ENCODE data around the gene RCAN1. TPM values are rescaled to one million over a fixed set of nuclear protein-coding genes. Genes with fewer than 3 reads are reported as not detected.
"Not testable (repeated sequence)": the region's sequence is repeated elsewhere in the genome, so short reads cannot be mapped to it uniquely, and the experiment has no call there.

RCAN1 gene
- total RNA-seq, 6 donors from 2014 or later: 24.7 to 36.2 (median 29.4) TPM

DNA sequence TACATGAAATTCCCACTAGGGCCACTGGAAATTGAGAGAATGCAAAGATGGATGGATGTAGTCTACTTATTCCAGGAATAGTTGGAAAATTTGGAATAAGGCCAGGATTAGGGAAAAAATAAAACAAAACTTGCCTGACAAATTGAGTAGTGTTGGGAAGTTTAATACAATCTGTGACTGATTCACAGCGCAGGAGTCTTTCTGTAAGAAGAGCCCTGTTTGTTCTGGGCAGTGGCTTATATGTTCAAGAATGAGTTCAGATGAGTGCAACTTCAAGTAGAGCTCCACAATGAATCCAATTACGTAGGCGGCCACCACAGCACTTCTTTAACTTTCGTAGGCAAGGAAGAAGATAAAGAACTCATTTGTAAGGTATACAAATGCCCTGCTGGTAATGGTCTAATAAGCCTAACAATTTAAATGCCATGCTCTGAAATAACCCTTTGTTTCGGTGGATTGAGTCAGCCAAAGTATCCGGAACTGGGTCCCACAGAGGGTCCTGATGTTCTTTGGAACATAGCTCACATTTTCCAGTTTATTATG lies 55.8 kb downstream of the RCAN1 start:
- no peak overlapping the region for H3K4me3 ChIP-seq
- H3K27me3 ChIP-seq: no peaks in the 10 kb centered on the region
- no peak for DNase-seq
- peaks cover 0 to 3% (median 0%) of the 10 kb centered on the region in 4 donors for H3K4me1 ChIP-seq
- no peak for ATAC-seq (ENCODE audit: low FRiP score in 2 of 2)
- TF ChIP-seq POLR2AphosphoS5 (IDR thresholded peaks at IDR 0.05): no peak
- no peak for TF ChIP-seq CTCF (IDR thresholded peaks at IDR 0.05)
- TF ChIP-seq POLR2A (IDR thresholded peaks at IDR 0.05): no peak
- TF ChIP-seq EP300 (IDR thresholded peaks at IDR 0.05): no peak
- H3K36me3 ChIP-seq: no peaks in the 10 kb centered on the region
- H3K27ac ChIP-seq: no peak overlapping the region
- H3K9me3 ChIP-seq: no peaks in the 10 kb centered on the region
- 86 to 88% methylated on average over 6 of the region's 6 CpGs for WGBS, 2 donors

DNA sequence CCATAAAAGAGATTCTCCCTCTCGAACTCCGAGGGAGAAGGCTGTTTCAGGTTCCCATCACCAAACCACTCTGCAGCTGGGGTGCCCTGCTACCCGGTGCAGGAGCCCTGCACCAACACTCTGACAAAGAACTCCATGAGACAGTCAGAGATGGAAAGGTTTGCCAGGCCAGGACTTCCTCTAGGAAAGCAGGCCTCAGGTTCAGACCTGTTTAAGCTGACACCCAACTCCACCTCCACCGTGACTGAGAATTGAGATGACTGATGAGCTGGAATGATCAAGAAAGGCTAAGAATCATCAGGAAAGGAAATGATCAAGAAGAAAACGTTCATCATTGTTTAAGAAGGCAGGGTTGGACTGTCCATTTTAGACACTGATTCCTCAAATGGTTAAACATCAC lies 56.7 kb downstream of the RCAN1 start:
- Histone ChIP-seq H3K4me3 (no peak overlapping the region), H3K36me3 (no peaks in the 10 kb centered on the region), H3K4me1 (no peaks in the 10 kb centered on the region), H3K9me3 (no peaks in the 10 kb centered on the region), H3K27me3 (no peaks in the 10 kb centered on the region), H3K27ac (no peak overlapping the region)
- 83 to 87% methylated on average over 5 of the region's 5 CpGs for WGBS, 2 donors
- TF ChIP-seq POLR2A (IDR thresholded peaks at IDR 0.05): no peak
- no peak for TF ChIP-seq POLR2AphosphoS5 (IDR thresholded peaks at IDR 0.05)
- no peak for ATAC-seq (ENCODE audit: low FRiP score in 2 of 2)
- DNase-seq: no peak

- DNase-seq: no peak
- H3K27me3 ChIP-seq: no peaks in the 10 kb centered on the region
- H3K4me1 ChIP-seq: no peaks in the 10 kb centered on the region
- no peaks in the 10 kb centered on the region for H3K36me3 ChIP-seq
- no peak overlapping the region for H3K4me3 ChIP-seq
- 88 to 89% methylated on average over 5 of the region's 5 CpGs for WGBS, 2 donors
- no peak for TF ChIP-seq EP300 (IDR thresholded peaks at IDR 0.05)
- no peak for TF ChIP-seq CTCF (IDR thresholded peaks at IDR 0.05)
- no peak for TF ChIP-seq POLR2AphosphoS5 (IDR thresholded peaks at IDR 0.05)
- TF ChIP-seq POLR2A (IDR thresholded peaks at IDR 0.05): no peak
- H3K9me3 ChIP-seq: no peaks in the 10 kb centered on the region
- no peak overlapping the region for H3K27ac ChIP-seq
- no peak for ATAC-seq (ENCODE audit: low FRiP score in 2 of 2)
Observed at GRCh38 chr21:34557261-34557660, 57.7 kb downstream of the RCAN1 start.

DNA sequence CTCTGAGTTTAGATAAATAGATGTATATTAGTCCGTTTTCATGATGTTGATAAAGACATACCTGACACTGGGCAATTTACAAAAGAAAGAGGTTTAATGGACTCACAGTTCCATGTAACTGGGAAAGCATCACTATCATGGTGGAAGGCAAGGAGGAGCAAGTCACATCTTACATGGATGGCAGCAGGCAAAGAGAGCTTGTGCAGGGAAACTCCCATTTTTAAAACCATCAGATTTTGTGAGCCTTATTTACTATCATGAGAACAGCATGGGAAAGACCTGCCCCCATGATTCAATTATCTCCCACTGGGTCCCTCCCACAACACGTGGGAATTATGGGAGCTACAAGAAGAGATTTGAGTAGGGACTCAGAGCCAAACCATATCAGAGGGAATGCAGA lies 60.2 kb downstream of the RCAN1 start:
- not testable (repeated sequence) for ATAC-seq (ENCODE audit: low FRiP score in 2 of 2); H3K27ac ChIP-seq; H3K36me3 ChIP-seq; H3K4me1 ChIP-seq; DNase-seq; H3K27me3 ChIP-seq; H3K4me3 ChIP-seq; H3K9me3 ChIP-seq
- 87 to 97% methylated on average over 2 of the region's 2 CpGs for WGBS, 2 donors

GRCh38 chr21:34554227-34554626 lies 60.7 kb downstream of the RCAN1 start:
- Histone ChIP-seq H3K4me1 (no peaks in the 10 kb centered on the region), H3K4me3 (no peak overlapping the region), H3K27ac (no peak overlapping the region), H3K9me3 (no peaks in the 10 kb centered on the region), H3K36me3 (no peaks in the 10 kb centered on the region), H3K27me3 (no peaks in the 10 kb centered on the region)
- ATAC-seq (ENCODE audit: low FRiP score in 2 of 2) (no peak), DNase-seq (no peak)
- no peak for TF ChIP-seq EP300 (IDR thresholded peaks at IDR 0.05)
- no peak for TF ChIP-seq CTCF (IDR thresholded peaks at IDR 0.05)
- no peak for TF ChIP-seq POLR2A (IDR thresholded peaks at IDR 0.05)
- no peak for TF ChIP-seq POLR2AphosphoS5 (IDR thresholded peaks at IDR 0.05)
- 97% methylated on average over 4 of the region's 4 CpGs for WGBS, 2 donors

GRCh38 chr21:34553151-34553952 lies 61.6 kb downstream of the RCAN1 start:
- TF ChIP-seq CTCF (IDR thresholded peaks at IDR 0.05) (no peak), EP300 (IDR thresholded peaks at IDR 0.05) (no peak), POLR2AphosphoS5 (IDR thresholded peaks at IDR 0.05) (no peak), POLR2A (IDR thresholded peaks at IDR 0.05) (no peak)
- Histone ChIP-seq H3K4me1 (no peaks in the 10 kb centered on the region), H3K36me3 (no peaks in the 10 kb centered on the region), H3K4me3 (no peak overlapping the region), H3K9me3 (no peaks in the 10 kb centered on the region), H3K27ac (no peak overlapping the region), H3K27me3 (no peaks in the 10 kb centered on the region)
- no peak for ATAC-seq (ENCODE audit: low FRiP score in 2 of 2)
- DNase-seq: no peak
- 79 to 86% methylated on average over 9 of the region's 9 CpGs for WGBS, 2 donors
